NT2/D1 (cell line): Measurements from ENCODE around the gene PHF23.

ENCODE experiments used
- SUZ12 ChIP-seq: IDR thresholded peaks from 2 replicates; pipeline ENCODE4 v1.6.1; 2011; ENCODE audit not compliant: insufficient read length, insufficient read depth; ENCODE audit errors: extremely low read depth
- ZNF274 ChIP-seq: IDR thresholded peaks from 2 replicates; pipeline ENCODE4 v1.6.1; 2011; ENCODE audit warnings: mild to moderate bottlenecking, low read depth, low read length

- TF ChIP-seq SUZ12: no peak
- no peak for TF ChIP-seq ZNF274
Observed at GRCh38 chr17:7219229-7219811, 19.9 kb downstream of the PHF23 start.
